SK-N-SH (cell line): Measurements from ENCODE around the gene MYO18B. TPM values are rescaled to one million over a fixed set of nuclear protein-coding genes. Genes with fewer than 3 reads are reported as not detected.

ENCODE experiments used
- CTCF ChIA-PET: fragments of 300-600, 350-600 bp; formaldehyde crosslinking; extraction: SDS; loops from one replicate; lab custom pipeline; 2021; lab: Yijun Ruan, JAX
- POLR2A ChIA-PET: fragments of 350-600 bp; sonication (Branson Sonifier 250); formaldehyde crosslinking; extraction: SDS; loops from one replicate; lab custom pipeline; 2020; ENCODE audit warnings: antibody characterized with exemption, inconsistent platforms; lab: Yijun Ruan, JAX
- DNase-seq: peaks from one replicate; pipeline ENCODE4 v3.0.0; 2012
- H2AFZ ChIP-seq: fragments of 200-600 bp; sonication (generic); 2 replicates; pipeline ENCODE4 v1.8.1; 2016; ENCODE audit warnings: antibody characterized with exemption, mild to moderate bottlenecking, low read depth
- H3F3A ChIP-seq: fragments of 200-600 bp; sonication (generic); replicated peaks from 2 replicates; pipeline ENCODE3; 2016; ENCODE audit warnings: antibody characterized with exemption, mild to moderate bottlenecking; ENCODE audit not compliant: insufficient read depth
- H3K27ac ChIP-seq, 2 experiments: fragments of 200-500 bp in 1 of 2; fragments of 200-600 bp in 1 of 2; sonication (Bioruptor generic) in 1 of 2; sonication (generic), shearing (Covaris generic) in 1 of 2; 2 replicates each; pipeline versions ENCODE4 v1.5.1 to v1.6.1; 2014 to 2016; ENCODE audit warnings: low read depth in 2 of 2, inconsistent platforms in 1 of 2, low read length in 1 of 2, mild to moderate bottlenecking in 1 of 2, mixed read lengths in 1 of 2
- H3K27me3 ChIP-seq: fragments of 200-600 bp; sonication (generic), shearing (Covaris generic); 2 replicates; pipeline ENCODE4 v1.6.1; 2016; ENCODE audit warnings: mixed run types; ENCODE audit not compliant: insufficient read depth
- H3K36me3 ChIP-seq, 2 experiments: fragments of 200-500 bp in 1 of 2; fragments of 200-600 bp in 1 of 2; sonication (Bioruptor generic) in 1 of 2; sonication (generic) in 1 of 2; replicated peaks in 1 of 2; 2 replicates each; pipeline versions ENCODE3 to v1.5.1; 2014 to 2016; ENCODE audit warnings: low read length in 1 of 2, mild to moderate bottlenecking in 1 of 2; ENCODE audit not compliant: insufficient read depth in 2 of 2, control insufficient read depth in 1 of 2
- H3K4me1 ChIP-seq, 2 experiments: fragments of 200-500 bp in 1 of 2; fragments of 200-600 bp in 1 of 2; sonication (Bioruptor generic) in 1 of 2; sonication (generic), shearing (Covaris generic) in 1 of 2; 2 replicates each; pipeline versions ENCODE4 v1.5.1 to v1.6.1; 2014 to 2016; ENCODE audit warnings: low read depth in 1 of 2, low read length in 1 of 2, mixed run types in 1 of 2; ENCODE audit not compliant: insufficient read depth in 2 of 2, control insufficient read depth in 1 of 2
- H3K4me2 ChIP-seq: fragments of 200-600 bp; sonication (generic), shearing (Covaris generic); 2 replicates; pipeline ENCODE4 v1.6.1; 2017; ENCODE audit warnings: mixed run types
- H3K4me3 ChIP-seq, 2 experiments: fragments of 200-500 bp in 1 of 2; fragments of 200-600 bp in 1 of 2; sonication (Bioruptor generic) in 1 of 2; sonication (generic), shearing (Covaris generic) in 1 of 2; 2 replicates each; pipeline versions ENCODE4 v1.5.1 to v1.8.1; 2014 to 2016; ENCODE audit warnings: low read depth in 2 of 2, inconsistent platforms in 1 of 2, low read length in 1 of 2, mild to moderate bottlenecking in 1 of 2, mixed read lengths in 1 of 2, moderate library complexity in 1 of 2
- H3K79me2 ChIP-seq: fragments of 200-600 bp; sonication (generic); 2 replicates; pipeline ENCODE4 v1.8.1; 2017; ENCODE audit warnings: mild to moderate bottlenecking; ENCODE audit not compliant: insufficient read depth
- H3K9ac ChIP-seq: fragments of 200-600 bp; sonication (generic); 2 replicates; pipeline ENCODE4 v1.6.1; 2017; ENCODE audit warnings: mixed run types
- H3K9me2 ChIP-seq: fragments of 200-600 bp; sonication (generic); 2 replicates; pipeline ENCODE4 v1.6.1; 2017; ENCODE audit warnings: mixed run types
- H3K9me3 ChIP-seq: fragments of 200-600 bp; sonication (generic); 2 replicates; pipeline ENCODE4 v1.6.1; 2017; ENCODE audit warnings: mixed run types, mild to moderate bottlenecking, moderate library complexity
- H4K20me1 ChIP-seq: fragments of 200-600 bp; sonication (generic); 2 replicates; pipeline ENCODE4 v1.6.1; 2017; ENCODE audit warnings: mild to moderate bottlenecking, mixed run types; ENCODE audit not compliant: insufficient read depth
- EZH2phosphoT487 ChIP-seq: fragments of 200-600 bp; sonication (generic); IDR thresholded peaks from 2 replicates; pipeline ENCODE4 v1.6.1; 2017; ENCODE audit warnings: low read depth, mixed run types, mild to moderate bottlenecking, antibody characterized with exemption, moderate library complexity, borderline replicate concordance
- FOSL2 ChIP-seq: IDR thresholded peaks from 2 replicates; pipeline ENCODE4 v1.4.0; 2012; ENCODE audit warnings: low read depth, mild to moderate bottlenecking, moderate library complexity, borderline replicate concordance
- FOXJ3 ChIP-seq: sonication (generic); formaldehyde crosslinking; IDR thresholded peaks from 2 replicates; pipeline ENCODE4 v1.5.1; 2020; ENCODE audit warnings: mild to moderate bottlenecking, missing genetic modification reagents
- GATA2 ChIP-seq: sonication (generic); formaldehyde crosslinking; IDR thresholded peaks from 2 replicates; pipeline ENCODE4 v1.5.0; 2020; ENCODE audit warnings: mild to moderate bottlenecking, missing genetic modification reagents
- JUND ChIP-seq: IDR thresholded peaks from 2 replicates; pipeline ENCODE4 v1.4.0; 2012
- MXI1 ChIP-seq: IDR thresholded peaks from 2 replicates; pipeline ENCODE4 v1.6.1; 2012; ENCODE audit warnings: mild to moderate bottlenecking, low read depth, low read length, improper control_type of control experiment
- NRF1 ChIP-seq: IDR thresholded peaks from 2 replicates; pipeline ENCODE4 v1.6.1; 2012; ENCODE audit warnings: low read depth, mild to moderate bottlenecking, low read length
- PBX3 ChIP-seq: IDR thresholded peaks from 2 replicates; pipeline ENCODE4; 2012
- POLR2AphosphoS5 ChIP-seq: IDR thresholded peaks from 2 replicates; pipeline ENCODE4 v1.6.1; 2012; ENCODE audit warnings: low read depth, low read length
- RAD21 ChIP-seq: IDR thresholded peaks from 2 replicates; pipeline ENCODE4 v1.6.1; 2012; ENCODE audit warnings: mild to moderate bottlenecking, low read length
- RXRA ChIP-seq: IDR thresholded peaks from 2 replicates; pipeline ENCODE4 v1.4.0; 2012; ENCODE audit warnings: low read depth, mild to moderate bottlenecking, borderline replicate concordance
- SMC3 ChIP-seq: IDR thresholded peaks from 2 replicates; pipeline ENCODE4 v1.6.1; 2012; ENCODE audit warnings: low read depth, low read length, improper control_type of control experiment
- TEAD4 ChIP-seq: IDR thresholded peaks from 2 replicates; pipeline ENCODE4 v1.4.0; 2012; ENCODE audit warnings: mild to moderate bottlenecking, borderline replicate concordance; ENCODE audit not compliant: insufficient read depth
- WGBS: methylation state at CpG from one replicate; pipeline ENCODE4 v1.1.6; 2017; ENCODE audit warnings: low lambda C conversion rate; 5-methylcytosine and 5-hydroxymethylcytosine counted together
- polyA plus RNA-seq, 3 experiments: library from polyadenylated mRNA; depleted of rRNA; stranded (reverse); fragments of >200 nt; gene quantifications; 2 replicates each; pipeline ENCODE4 v1.2.3, GENCODE V29; 2012
- TF ChIP-seq, protein P1 (sequence below): fragments of 200-600 bp; sonication (generic); IDR thresholded peaks from 2 replicates; pipeline ENCODE4 v1.6.1; 2017; ENCODE audit warnings: antibody characterized with exemption, mild to moderate bottlenecking, moderate library complexity
- TF ChIP-seq, protein P2 (sequence below): IDR thresholded peaks from 2 replicates; pipeline ENCODE4 v1.4.0; 2012; ENCODE audit warnings: low read depth, borderline replicate concordance
- TF ChIP-seq, protein P3 (sequence below): fragments of 150-350 bp; IDR thresholded peaks from 2 replicates; pipeline ENCODE4 v1.6.1; 2016; ENCODE audit warnings: mild to moderate bottlenecking, low read depth, low read length

The MYO18B gene
- polyA plus RNA-seq, 1 of the 3 experiments (the other 2 are of a cell fraction), result 0.05 TPM

- CTCF ChIA-PET, result interaction anchor here (1.5 to 1.9 kb wide), 2 partner anchors 12 to 269 kb away, joined by 6 to 14 read pairs; no protein-coding TSS in a partner anchor
- Histone ChIP-seq H3K9ac (no peak overlapping the region), H2AFZ (no peak overlapping the region), H3F3A (no peaks in the 10 kb centered on the region), H4K20me1 (no peaks in the 10 kb centered on the region), H3K4me1 (peaks cover 0 to 6% of the 10 kb centered on the region in 2 experiments; a peak in 1 of 4 replicates), H3K79me2 (no peaks in the 10 kb centered on the region), H3K4me2 (no peak overlapping the region), H3K9me3 (no peaks in the 10 kb centered on the region), H3K36me3 (no peaks in the 10 kb centered on the region), H3K4me3 (no peak overlapping the region), H3K27ac (no peak overlapping the region), H3K27me3 (no peaks in the 10 kb centered on the region), H3K9me2 (no peaks in the 10 kb centered on the region)
- 17% methylated on average over 7 of the region's 8 CpGs for WGBS
- POLR2A ChIA-PET, result no interaction called here
- TF ChIP-seq, protein P1, sequence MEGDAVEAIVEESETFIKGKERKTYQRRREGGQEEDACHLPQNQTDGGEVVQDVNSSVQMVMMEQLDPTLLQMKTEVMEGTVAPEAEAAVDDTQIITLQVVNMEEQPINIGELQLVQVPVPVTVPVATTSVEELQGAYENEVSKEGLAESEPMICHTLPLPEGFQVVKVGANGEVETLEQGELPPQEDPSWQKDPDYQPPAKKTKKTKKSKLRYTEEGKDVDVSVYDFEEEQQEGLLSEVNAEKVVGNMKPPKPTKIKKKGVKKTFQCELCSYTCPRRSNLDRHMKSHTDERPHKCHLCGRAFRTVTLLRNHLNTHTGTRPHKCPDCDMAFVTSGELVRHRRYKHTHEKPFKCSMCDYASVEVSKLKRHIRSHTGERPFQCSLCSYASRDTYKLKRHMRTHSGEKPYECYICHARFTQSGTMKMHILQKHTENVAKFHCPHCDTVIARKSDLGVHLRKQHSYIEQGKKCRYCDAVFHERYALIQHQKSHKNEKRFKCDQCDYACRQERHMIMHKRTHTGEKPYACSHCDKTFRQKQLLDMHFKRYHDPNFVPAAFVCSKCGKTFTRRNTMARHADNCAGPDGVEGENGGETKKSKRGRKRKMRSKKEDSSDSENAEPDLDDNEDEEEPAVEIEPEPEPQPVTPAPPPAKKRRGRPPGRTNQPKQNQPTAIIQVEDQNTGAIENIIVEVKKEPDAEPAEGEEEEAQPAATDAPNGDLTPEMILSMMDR, result no peak
- no peak for TF ChIP-seq GATA2 (CRISPR knock-in tag)
- TF ChIP-seq, protein P2, sequence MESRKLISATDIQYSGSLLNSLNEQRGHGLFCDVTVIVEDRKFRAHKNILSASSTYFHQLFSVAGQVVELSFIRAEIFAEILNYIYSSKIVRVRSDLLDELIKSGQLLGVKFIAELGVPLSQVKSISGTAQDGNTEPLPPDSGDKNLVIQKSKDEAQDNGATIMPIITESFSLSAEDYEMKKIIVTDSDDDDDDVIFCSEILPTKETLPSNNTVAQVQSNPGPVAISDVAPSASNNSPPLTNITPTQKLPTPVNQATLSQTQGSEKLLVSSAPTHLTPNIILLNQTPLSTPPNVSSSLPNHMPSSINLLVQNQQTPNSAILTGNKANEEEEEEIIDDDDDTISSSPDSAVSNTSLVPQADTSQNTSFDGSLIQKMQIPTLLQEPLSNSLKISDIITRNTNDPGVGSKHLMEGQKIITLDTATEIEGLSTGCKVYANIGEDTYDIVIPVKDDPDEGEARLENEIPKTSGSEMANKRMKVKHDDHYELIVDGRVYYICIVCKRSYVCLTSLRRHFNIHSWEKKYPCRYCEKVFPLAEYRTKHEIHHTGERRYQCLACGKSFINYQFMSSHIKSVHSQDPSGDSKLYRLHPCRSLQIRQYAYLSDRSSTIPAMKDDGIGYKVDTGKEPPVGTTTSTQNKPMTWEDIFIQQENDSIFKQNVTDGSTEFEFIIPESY, result no peak
- no peak for TF ChIP-seq RAD21
- TF ChIP-seq TEAD4, result no peak
- TF ChIP-seq FOXJ3 (CRISPR knock-in tag), result no peak
- no peak for TF ChIP-seq FOSL2
- TF ChIP-seq RXRA, result no peak
- TF ChIP-seq SMC3, result no peak
- no peak for TF ChIP-seq POLR2AphosphoS5
- no peak for TF ChIP-seq JUND
- no peak for TF ChIP-seq PBX3
- TF ChIP-seq MXI1, result no peak
- DNase-seq, result no peak
Measured at GRCh38 chr22:25902402-25902801, 160.4 kb downstream of the MYO18B start.

- no peak overlapping the region for H3K27ac ChIP-seq
- H3F3A ChIP-seq, result no peaks in the 10 kb centered on the region
- TF ChIP-seq, protein P1, result 0 out of 2 replicates have a peak, but pooled peaks have one; percentile 18
- no peak for TF ChIP-seq EZH2phosphoT487
- TF ChIP-seq, protein P3, sequence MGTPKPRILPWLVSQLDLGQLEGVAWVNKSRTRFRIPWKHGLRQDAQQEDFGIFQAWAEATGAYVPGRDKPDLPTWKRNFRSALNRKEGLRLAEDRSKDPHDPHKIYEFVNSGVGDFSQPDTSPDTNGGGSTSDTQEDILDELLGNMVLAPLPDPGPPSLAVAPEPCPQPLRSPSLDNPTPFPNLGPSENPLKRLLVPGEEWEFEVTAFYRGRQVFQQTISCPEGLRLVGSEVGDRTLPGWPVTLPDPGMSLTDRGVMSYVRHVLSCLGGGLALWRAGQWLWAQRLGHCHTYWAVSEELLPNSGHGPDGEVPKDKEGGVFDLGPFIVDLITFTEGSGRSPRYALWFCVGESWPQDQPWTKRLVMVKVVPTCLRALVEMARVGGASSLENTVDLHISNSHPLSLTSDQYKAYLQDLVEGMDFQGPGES, result no peak
- no peak for TF ChIP-seq NRF1
- TF ChIP-seq, all 33 proteins: peak for 1
- Histone ChIP-seq H3K9me3 (no peaks in the 10 kb centered on the region), H3K9ac (no peak overlapping the region), H3K4me3 (no peak overlapping the region; a peak in 1 of 4 replicates), H2AFZ (no peak overlapping the region), H3K79me2 (no peaks in the 10 kb centered on the region), H3K4me2 (no peak overlapping the region), H3K9me2 (no peaks in the 10 kb centered on the region), H3K4me1 (peaks cover 0 to 9% of the 10 kb centered on the region in 2 experiments; a peak in 1 of 4 replicates), H4K20me1 (no peaks in the 10 kb centered on the region), H3K27me3 (no peaks in the 10 kb centered on the region), H3K36me3 (no peaks in the 10 kb centered on the region)
- DNase-seq, result peak; percentile 24
- ChIA-PET POLR2A (no interaction called here), CTCF (interaction anchor here (0.7 to 3.1 kb wide), 12 partner anchors 8 to 462 kb away, joined by 3 to 14 read pairs (median 4); no protein-coding TSS in a partner anchor)
- WGBS, result 19% methylated on average over 4 of the region's 6 CpGs
Measured at GRCh38 chr22:25903294-25903693, 161.3 kb downstream of the MYO18B start.
